Fibroblast of lung (primary cell): ENCODE results near the gene CSF2RB. TPM values are rescaled to one million over a fixed set of nuclear protein-coding genes. Genes with fewer than 3 reads are reported as not detected.

Experiments used
- DNase-seq, 2 donors: peaks; one replicate each; pipeline versions ENCODE4 v3.0.0 to v3.0.0-alpha.2; 2010; ENCODE audit warnings: low read depth in 2 of 2
- H2AFZ ChIP-seq: 2 replicates; pipeline ENCODE4 v1.5.1; 2012; ENCODE audit warnings: low read length, control low read depth, inconsistent platforms
- H3K27ac ChIP-seq: 2 replicates; pipeline ENCODE4 v1.5.1; 2011; ENCODE audit warnings: low read length, control low read depth; ENCODE audit not compliant: insufficient read depth
- H3K27me3 ChIP-seq: 2 replicates; pipeline ENCODE4 v1.5.1; 2011; ENCODE audit warnings: mild to moderate bottlenecking, low read length; ENCODE audit not compliant: control insufficient read depth, insufficient read depth
- H3K36me3 ChIP-seq: 2 replicates; pipeline ENCODE4 v1.5.1; 2011; ENCODE audit warnings: low read length; ENCODE audit not compliant: control insufficient read depth, insufficient read depth
- H3K4me1 ChIP-seq: 2 replicates; pipeline ENCODE4 v1.5.1; 2011; ENCODE audit warnings: low read length; ENCODE audit not compliant: control insufficient read depth, insufficient read depth; ENCODE audit errors: extremely low read depth
- H3K4me2 ChIP-seq: 2 replicates; pipeline ENCODE4 v1.5.1; 2011; ENCODE audit warnings: low read length, control low read depth; ENCODE audit not compliant: insufficient read depth; ENCODE audit errors: extremely low read depth
- H3K4me3 ChIP-seq, 4 experiments: fragments of 200-600 bp in 1 of 4; sonication (generic) in 1 of 4; replicated peaks in 1 of 4; 2 replicates each; pipeline ENCODE4 v1.5.1; 2011 to 2016; ENCODE audit warnings: low read length in 4 of 4, low read depth in 3 of 4, mild to moderate bottlenecking in 3 of 4, control low read depth in 2 of 4, inconsistent platforms in 1 of 4, mixed read lengths in 1 of 4; ENCODE audit not compliant: insufficient read depth in 1 of 4; ENCODE audit errors: control extremely low read depth in 1 of 4
- H3K79me2 ChIP-seq: 2 replicates; pipeline ENCODE4 v1.5.1; 2012; ENCODE audit warnings: mild to moderate bottlenecking, low read length, inconsistent platforms; ENCODE audit not compliant: control insufficient read depth, insufficient read depth
- H3K9ac ChIP-seq: 2 replicates; pipeline ENCODE4 v1.5.1; 2011; ENCODE audit warnings: mild to moderate bottlenecking, low read length, control low read depth; ENCODE audit not compliant: insufficient read depth
- H3K9me3 ChIP-seq: 2 replicates; pipeline ENCODE4 v1.5.1; 2012; ENCODE audit warnings: low read depth, low read length; ENCODE audit not compliant: control insufficient read depth, insufficient read depth
- H4K20me1 ChIP-seq: 2 replicates; pipeline ENCODE4 v1.5.1; 2011; ENCODE audit warnings: low read length; ENCODE audit not compliant: control insufficient read depth, insufficient read depth; ENCODE audit errors: extremely low read depth
- EZH2 ChIP-seq: IDR thresholded peaks from 2 replicates; pipeline ENCODE4 v1.5.1; 2012; ENCODE audit warnings: low read length, control low read depth, mild to moderate bottlenecking; ENCODE audit errors: missing control alignments
- polyA plus RNA-seq, 2 donors: library from polyadenylated mRNA; depleted of rRNA in 1 of 2; stranded (reverse) in 1 of 2; unstranded in 1 of 2; fragments of >200 nt; gene quantifications; 2 replicates each; pipeline ENCODE4 v1.2.1, GENCODE V29; 2011 to 2012; ENCODE audit warnings: missing spikeins in 1 of 2
- total RNA-seq: library from RNA; depleted of rRNA; stranded (reverse); fragments of >200 nt; gene quantifications from 2 replicates; pipeline ENCODE4 v1.2.1, GENCODE V29; 2014
- TF ChIP-seq, protein P1 (sequence below), 2 donors: IDR thresholded peaks in 1 of 2; conservative IDR thresholded peaks in 1 of 2; 1 replicate in 1 of 2; 2 replicates in 1 of 2; pipeline ENCODE4 v1.5.1; 2011 to 2012; ENCODE audit warnings: low read length in 2 of 2, control low read depth in 1 of 2, inconsistent platforms in 1 of 2, low read depth in 1 of 2, mild to moderate bottlenecking in 1 of 2

The CSF2RB gene
- total and polyA plus RNA-seq, 2 donors (not counting 1 experiment from before 2014, with no cell fraction given), result not detected

DNA sequence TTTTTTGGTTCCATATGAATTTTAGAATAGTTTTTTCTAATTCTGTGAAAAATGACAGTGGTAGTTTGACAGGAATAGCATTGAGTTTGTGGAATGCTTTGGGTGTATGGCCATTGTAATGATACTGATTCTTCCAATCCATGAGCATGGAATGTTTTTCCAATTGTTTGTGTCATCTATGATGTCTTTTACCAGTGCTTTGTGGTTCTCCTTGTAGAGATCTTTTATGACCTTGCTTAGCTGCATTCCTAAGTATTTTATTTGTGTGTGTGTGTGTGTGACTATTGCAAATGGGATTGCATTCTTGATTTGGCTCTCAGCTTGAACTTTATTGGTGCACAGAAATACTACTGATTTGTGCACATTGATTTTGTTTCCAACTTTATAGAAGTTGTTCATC is 3.0 kb upstream of the CSF2RB start:
- no peaks in the 10 kb centered on the region for H3K36me3 ChIP-seq
- TF ChIP-seq EZH2, result no peak
- TF ChIP-seq, protein P1, sequence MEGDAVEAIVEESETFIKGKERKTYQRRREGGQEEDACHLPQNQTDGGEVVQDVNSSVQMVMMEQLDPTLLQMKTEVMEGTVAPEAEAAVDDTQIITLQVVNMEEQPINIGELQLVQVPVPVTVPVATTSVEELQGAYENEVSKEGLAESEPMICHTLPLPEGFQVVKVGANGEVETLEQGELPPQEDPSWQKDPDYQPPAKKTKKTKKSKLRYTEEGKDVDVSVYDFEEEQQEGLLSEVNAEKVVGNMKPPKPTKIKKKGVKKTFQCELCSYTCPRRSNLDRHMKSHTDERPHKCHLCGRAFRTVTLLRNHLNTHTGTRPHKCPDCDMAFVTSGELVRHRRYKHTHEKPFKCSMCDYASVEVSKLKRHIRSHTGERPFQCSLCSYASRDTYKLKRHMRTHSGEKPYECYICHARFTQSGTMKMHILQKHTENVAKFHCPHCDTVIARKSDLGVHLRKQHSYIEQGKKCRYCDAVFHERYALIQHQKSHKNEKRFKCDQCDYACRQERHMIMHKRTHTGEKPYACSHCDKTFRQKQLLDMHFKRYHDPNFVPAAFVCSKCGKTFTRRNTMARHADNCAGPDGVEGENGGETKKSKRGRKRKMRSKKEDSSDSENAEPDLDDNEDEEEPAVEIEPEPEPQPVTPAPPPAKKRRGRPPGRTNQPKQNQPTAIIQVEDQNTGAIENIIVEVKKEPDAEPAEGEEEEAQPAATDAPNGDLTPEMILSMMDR (conservative IDR thresholded peaks at IDR 0.05 in 1 of 2, IDR thresholded peaks at IDR 0.05 in 1 of 2; ENCODE audit: low read depth in 1 of 2, low read length in 2 of 2), result no peak
- no peak overlapping the region for H3K4me2 ChIP-seq
- H3K27me3 ChIP-seq, result peaks cover 3% of the 10 kb centered on the region
- H4K20me1 ChIP-seq, result no peaks in the 10 kb centered on the region
- no peaks in the 10 kb centered on the region for H3K4me1 ChIP-seq
- no peak overlapping the region for H3K4me3 ChIP-seq
- H2AFZ ChIP-seq, result no peak overlapping the region
- no peak overlapping the region for H3K27ac ChIP-seq
- DNase-seq, result peak in 1 of 2 donors; percentile 4
- no peak overlapping the region for H3K9ac ChIP-seq
- H3K9me3 ChIP-seq, result no peaks in the 10 kb centered on the region
- H3K79me2 ChIP-seq, result no peaks in the 10 kb centered on the region

DNA sequence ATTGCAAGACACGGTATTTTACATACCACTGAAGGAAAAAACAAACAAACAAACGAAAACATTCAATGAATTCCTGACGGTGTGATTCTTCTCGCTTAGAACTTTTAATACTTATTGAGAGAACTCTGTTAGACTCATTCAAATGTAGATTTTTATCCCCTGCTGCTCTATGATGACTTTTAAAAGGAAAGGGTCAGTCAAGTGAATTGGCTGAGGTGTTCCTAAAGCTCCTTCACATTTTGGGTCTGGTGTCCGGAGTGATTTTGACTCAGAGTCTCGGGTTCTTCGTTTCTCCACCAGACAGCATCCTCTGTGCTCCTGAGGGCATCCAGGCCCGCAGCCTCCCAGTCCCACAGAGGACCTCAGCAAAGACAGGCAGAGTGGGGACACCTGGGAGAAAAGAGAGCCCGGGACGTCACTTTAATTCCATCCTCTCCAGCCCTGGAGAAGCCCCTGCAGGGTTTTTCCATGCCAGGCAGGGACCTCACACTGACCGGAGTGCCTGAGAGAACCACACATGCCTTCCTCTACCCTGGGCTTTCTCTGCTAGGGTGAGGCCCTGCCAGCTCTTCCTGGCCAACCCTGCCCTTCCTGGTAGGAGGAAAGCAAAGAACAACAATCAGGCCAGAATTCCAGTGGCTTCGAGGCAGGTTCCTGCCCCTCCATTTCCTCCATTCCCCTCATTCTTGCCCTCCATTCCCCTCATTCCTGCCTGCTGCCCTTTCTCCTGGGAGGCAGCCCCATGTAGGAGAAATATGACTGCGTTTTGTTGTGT is 1.4 kb upstream of the CSF2RB start:
- Histone ChIP-seq H3K36me3 (no peaks in the 10 kb centered on the region), H3K79me2 (no peaks in the 10 kb centered on the region), H3K27ac (no peak overlapping the region), H3K9ac (no peak overlapping the region), H3K4me2 (no peak overlapping the region), H4K20me1 (no peaks in the 10 kb centered on the region), H3K4me3 (no peak overlapping the region), H3K9me3 (no peaks in the 10 kb centered on the region), H2AFZ (no peak overlapping the region), H3K4me1 (no peaks in the 10 kb centered on the region), H3K27me3 (peaks cover 3% of the 10 kb centered on the region)
- TF ChIP-seq, protein P1 (conservative IDR thresholded peaks at IDR 0.05 in 1 of 2, IDR thresholded peaks at IDR 0.05 in 1 of 2; ENCODE audit: low read depth in 1 of 2, low read length in 2 of 2), result no peak
- TF ChIP-seq EZH2, result no peak
- DNase-seq, result peak in 1 of 2 donors; percentile 30

DNA sequence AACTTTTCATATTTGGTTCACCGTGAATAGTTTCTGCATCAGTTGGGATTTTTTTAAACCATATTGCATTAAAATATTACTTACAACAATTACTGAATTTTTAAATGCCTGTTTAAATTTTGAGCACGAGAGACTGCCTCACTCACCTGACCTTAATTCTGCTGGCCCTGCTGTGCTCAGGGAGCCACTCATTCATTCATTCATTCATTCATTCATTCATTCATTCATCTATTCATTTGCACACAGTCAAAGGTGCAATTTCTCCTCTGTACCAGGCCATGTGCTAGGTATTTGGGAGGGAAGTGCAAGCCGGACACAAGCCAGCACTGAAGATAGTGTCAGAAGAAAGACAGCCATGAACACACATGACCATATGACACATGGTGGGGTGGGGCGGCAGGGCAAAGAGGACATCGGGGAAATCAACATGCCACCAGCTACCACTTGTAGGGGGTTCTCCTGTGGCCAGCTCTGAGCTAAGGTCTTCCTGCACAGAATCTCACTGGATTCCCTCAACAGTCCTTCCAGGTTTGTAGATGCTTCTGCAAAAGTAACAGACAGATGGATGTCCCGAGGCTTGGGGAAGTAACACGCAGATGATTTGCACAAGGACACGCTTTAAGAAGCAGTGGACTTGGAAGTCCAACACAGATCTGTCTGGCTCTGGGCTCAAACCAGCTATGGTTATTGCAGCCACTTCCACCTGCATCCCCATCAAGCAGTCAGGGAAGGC is 568 bp upstream of the CSF2RB start:
- no peaks in the 10 kb centered on the region for H3K79me2 ChIP-seq
- H3K27me3 ChIP-seq, result peaks cover 3% of the 10 kb centered on the region
- no peaks in the 10 kb centered on the region for H3K4me1 ChIP-seq
- H4K20me1 ChIP-seq, result no peaks in the 10 kb centered on the region
- H3K27ac ChIP-seq, result no peak overlapping the region
- H3K4me3 ChIP-seq, result no peak overlapping the region
- H3K4me2 ChIP-seq, result no peak overlapping the region
- H3K36me3 ChIP-seq, result no peaks in the 10 kb centered on the region
- H3K9ac ChIP-seq, result no peak overlapping the region
- TF ChIP-seq, protein P1 (conservative IDR thresholded peaks at IDR 0.05 in 1 of 2, IDR thresholded peaks at IDR 0.05 in 1 of 2; ENCODE audit: low read depth in 1 of 2, low read length in 2 of 2), result no peak
- no peak for TF ChIP-seq EZH2
- no peaks in the 10 kb centered on the region for H3K9me3 ChIP-seq
- DNase-seq, result no peak
- no peak overlapping the region for H2AFZ ChIP-seq
